GM10266 (cell line): ENCODE results near the gene CCDC170.

Experiments
- DNase-seq: peaks from one replicate; pipeline ENCODE4 v3.0.0; 2012; ENCODE audit errors: extremely low spot score
- CTCF ChIP-seq: IDR thresholded peaks from 2 replicates; pipeline ENCODE4 v1.5.1; 2012; ENCODE audit warnings: mild to moderate bottlenecking, low read depth; ENCODE audit not compliant: control insufficient read depth, insufficient read depth; ENCODE audit errors: missing control alignments

Gene CCDC170

GRCh38 chr6:151494936-151495320 lies 1.1 kb downstream of the CCDC170 start:
- TF ChIP-seq CTCF = no peak
- DNase-seq = no peak

GRCh38 chr6:151495380-151495779 lies 1.6 kb downstream of the CCDC170 start:
- no peak for DNase-seq
- TF ChIP-seq CTCF = no peak

- DNase-seq = no peak
- TF ChIP-seq CTCF = no peak
Observed at GRCh38 chr6:151497905-151498304, 4.1 kb downstream of the CCDC170 start.

GRCh38 chr6:151498327-151498726 lies 4.5 kb downstream of the CCDC170 start:
- no peak for DNase-seq
- TF ChIP-seq CTCF = no peak

- no peak for DNase-seq
Observed at GRCh38 chr6:151499551-151499950, 5.7 kb downstream of the CCDC170 start.

GRCh38 chr6:151501511-151502136 lies 7.8 kb downstream of the CCDC170 start:
- no peak for TF ChIP-seq CTCF
- DNase-seq = no peak

More at GRCh38 chr6:151499551-151499950, 5.7 kb downstream of the CCDC170 start:
- no peak for TF ChIP-seq CTCF

- TF ChIP-seq CTCF = no peak
- no peak for DNase-seq
Observed at GRCh38 chr6:151502499-151502898, 8.7 kb downstream of the CCDC170 start.
